ENCODE results near the gene DNAJC15.

DNA sequence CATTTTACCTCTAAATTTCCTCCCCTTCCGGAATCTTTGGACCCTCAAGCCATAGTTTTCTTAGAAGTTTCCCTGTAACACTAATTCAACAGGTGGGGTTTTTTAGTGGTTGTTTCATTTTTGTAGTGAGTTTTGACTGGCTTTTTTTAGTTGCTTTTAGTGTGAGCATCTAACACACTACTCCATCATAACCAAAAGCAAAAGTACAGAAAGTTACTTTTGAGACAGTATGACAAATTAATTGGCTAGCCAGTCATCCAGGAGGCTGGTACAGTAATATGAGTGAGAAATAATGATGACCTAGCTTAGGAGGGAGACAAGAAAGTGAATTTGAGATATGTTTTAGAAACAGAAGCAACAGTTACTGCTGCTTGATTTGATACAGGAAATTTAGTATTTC lies 71.5 kb downstream of the DNAJC15 start:
- TF ChIP-seq CTCF (IDR thresholded peaks at IDR 0.05; ENCODE audit: control extremely low read depth in 1 of 3, insufficient read depth in 1 of 3, low read depth in 1 of 3, low read length in 3 of 3) (no peak), EZH2 (IDR thresholded peaks at IDR 0.05; ENCODE audit: low read depth, low read length, severe bottlenecking) (no peak), BCL11A (IDR thresholded peaks at IDR 0.05; ENCODE audit: low read depth in 2 of 2, low read length in 2 of 2) (no peak), POLR2A (IDR thresholded peaks at IDR 0.05; ENCODE audit: control extremely low read depth in 1 of 2, low read depth in 2 of 2, low read length in 2 of 2) (no peak), CEBPB (IDR thresholded peaks at IDR 0.05; ENCODE audit: low read depth, low read length) (no peak), CHD1 (IDR thresholded peaks at IDR 0.05; ENCODE audit: low read depth, low read length) (no peak), KDM4A (IDR thresholded peaks at IDR 0.05; ENCODE audit: low read depth, low read length, severe bottlenecking) (no peak)
